A549 (cell line): Measurements from ENCODE around the gene XPR1. TPM values are rescaled to one million over a fixed set of nuclear protein-coding genes. Genes with fewer than 3 reads are reported as not detected.

ENCODE experiments used
- ATAC-seq, 2 experiments: fragments of 200-7000 bp in 1 of 2; fragments of >200 bp in 1 of 2; cut with Nextera tagmentation in 1 of 2; cut with Tn5 transposase in 1 of 2; 3 replicates each; pipeline versions ENCODE4 v1.8.0 to v1.9.1; 2018 to 2020; ENCODE audit warnings: mild to moderate bottlenecking in 1 of 2, moderate library complexity in 1 of 2
- CTCF ChIA-PET: fragments of 300-600 bp; sonication (Branson Sonifier 250); formaldehyde crosslinking; extraction: SDS; loops from one replicate; lab custom pipeline; 2021; ENCODE audit warnings: antibody characterized with exemption, inconsistent platforms; lab: Yijun Ruan, JAX
- POLR2A ChIA-PET: fragments of 350-600 bp; formaldehyde crosslinking; extraction: SDS; loops from one replicate; lab custom pipeline; 2021; ENCODE audit warnings: antibody characterized with exemption, inconsistent platforms; lab: Yijun Ruan, JAX
- DNase-seq, 2 experiments: peaks; one replicate each; pipeline versions ENCODE4 v3.0.0 to v3.0.0-alpha.2; 2011 to 2016; ENCODE audit warnings: low read depth in 1 of 2, low spot score in 1 of 2
- FAIRE-seq: peaks from 2 replicates; lab custom pipeline; 2011; peaks lifted over from hg19 to GRCh38; lab: Jason Lieb, UNC
- H3K27ac ChIP-seq, 2 experiments: fragments of >200 bp; sonication (Bioruptor Twin); formaldehyde crosslinking; 3 replicates each; pipeline ENCODE4 v1.5.1; 2016 to 2017
- H3K4me1 ChIP-seq: fragments of >200 bp; sonication (Bioruptor Twin); formaldehyde crosslinking; 3 replicates; pipeline ENCODE4 v1.6.1; 2016
- H3K4me2 ChIP-seq: fragments of >200 bp; sonication (Bioruptor Twin); formaldehyde crosslinking; 3 replicates; pipeline ENCODE4 v1.6.1; 2016
- H3K4me3 ChIP-seq: fragments of >200 bp; sonication (Bioruptor Twin); formaldehyde crosslinking; 3 replicates; pipeline ENCODE4 v1.5.1; 2016
- H3K9me3 ChIP-seq: fragments of >200 bp; sonication (Bioruptor Twin); formaldehyde crosslinking; 3 replicates; pipeline ENCODE4 v1.6.1; 2016
- CBX8 ChIP-seq: fragments of 200-600 bp; sonication (generic); IDR thresholded peaks from 2 replicates; pipeline ENCODE4 v1.6.1; 2016
- CHD2 ChIP-seq: fragments of 150-350 bp; IDR thresholded peaks from 2 replicates; pipeline ENCODE4 v1.6.1; 2014; ENCODE audit warnings: low read length; ENCODE audit not compliant: partially characterized antibody
- CHD4 ChIP-seq: fragments of 200-600 bp; sonication (generic); IDR thresholded peaks from 2 replicates; pipeline ENCODE4 v1.6.1; 2016; ENCODE audit warnings: antibody characterized with exemption, mild to moderate bottlenecking, borderline replicate concordance
- E2F6 ChIP-seq: IDR thresholded peaks from 2 replicates; pipeline ENCODE4 v1.6.1; 2012; ENCODE audit warnings: low read depth, borderline replicate concordance
- EHF ChIP-seq: fragments of 250-450 bp; sonication (Bioruptor Pico); IDR thresholded peaks from 2 replicates; pipeline ENCODE4 v1.5.0; 2020; ENCODE audit warnings: mild to moderate bottlenecking
- EP300 ChIP-seq, 2 experiments: fragments of >200 bp; sonication (Bioruptor Twin); formaldehyde crosslinking; IDR thresholded peaks; 2 replicates in 1 of 2; 3 replicates in 1 of 2; pipeline ENCODE4 v1.6.1; 2016 to 2017
- ESRRA ChIP-seq: fragments of 150-350 bp; IDR thresholded peaks from 2 replicates; pipeline ENCODE4 v1.6.1; 2014; ENCODE audit warnings: mild to moderate bottlenecking, low read length, borderline replicate concordance
- FOXS1 ChIP-seq: fragments of 250-450 bp; sonication (Bioruptor Pico); IDR thresholded peaks from 2 replicates; pipeline ENCODE4 v1.5.0; 2020; ENCODE audit warnings: mild to moderate bottlenecking, moderate library complexity
- GATA3 ChIP-seq: IDR thresholded peaks from 2 replicates; pipeline ENCODE4 v1.6.1; 2012; ENCODE audit warnings: borderline replicate concordance
- HMGXB4 ChIP-seq: fragments of 250-450 bp; sonication (Bioruptor Pico); IDR thresholded peaks from 2 replicates; pipeline ENCODE4 v1.5.0; 2021; ENCODE audit warnings: mild to moderate bottlenecking, moderate library complexity, borderline replicate concordance
- HOXA7 ChIP-seq: fragments of 250-450 bp; sonication (Bioruptor Pico); IDR thresholded peaks from 2 replicates; pipeline ENCODE4 v1.5.0; 2020; ENCODE audit warnings: mild to moderate bottlenecking, moderate library complexity
- HOXB13 ChIP-seq: fragments of 250-450 bp; sonication (Bioruptor Pico); IDR thresholded peaks from 2 replicates; pipeline ENCODE4 v1.5.0; 2020; ENCODE audit warnings: low read depth, mild to moderate bottlenecking, moderate library complexity
- JUN ChIP-seq, 2 experiments: fragments of >200 bp; sonication (Bioruptor Twin); formaldehyde crosslinking; IDR thresholded peaks; 2 replicates in 1 of 2; 3 replicates in 1 of 2; pipeline ENCODE4 v1.6.1; 2016 to 2017
- JUNB ChIP-seq: fragments of >200 bp; sonication (Bioruptor Twin); formaldehyde crosslinking; IDR thresholded peaks from 2 replicates; pipeline ENCODE4 v1.6.1; 2016
- KDM1A ChIP-seq: fragments of 200-600 bp; sonication (generic); IDR thresholded peaks from 2 replicates; pipeline ENCODE4 v1.6.1; 2016; ENCODE audit warnings: low read depth, mild to moderate bottlenecking
- MAFK ChIP-seq: fragments of 450-650 bp; IDR thresholded peaks from 2 replicates; pipeline ENCODE4 v1.6.1; 2014; ENCODE audit not compliant: partially characterized antibody
- MAX ChIP-seq: IDR thresholded peaks from 2 replicates; pipeline ENCODE4 v1.6.1; 2012
- NFE2L2 ChIP-seq: fragments of 150-350 bp; conservative IDR thresholded peaks from 2 replicates; pipeline ENCODE4 v1.6.1; 2014; ENCODE audit warnings: low read length
- NR3C1 ChIP-seq: fragments of >200 bp; sonication (Bioruptor Twin); formaldehyde crosslinking; IDR thresholded peaks from 3 replicates; pipeline ENCODE4 v1.6.1; 2017
- PBX3 ChIP-seq: IDR thresholded peaks from 2 replicates; pipeline ENCODE4 v1.6.1; 2012
- PHF8 ChIP-seq: fragments of 200-600 bp; sonication (generic); IDR thresholded peaks from 2 replicates; pipeline ENCODE4 v1.6.1; 2016; ENCODE audit warnings: low read depth, mild to moderate bottlenecking, antibody characterized with exemption, moderate library complexity, borderline replicate concordance
- POLR2A ChIP-seq: IDR thresholded peaks from 2 replicates; pipeline ENCODE4 v1.6.1; 2012; ENCODE audit warnings: mild to moderate bottlenecking, low read length
- TP53 ChIP-seq: fragments of 250-450 bp; sonication (Bioruptor Pico); IDR thresholded peaks from 2 replicates; pipeline ENCODE4 v1.5.0; 2021; ENCODE audit warnings: mild to moderate bottlenecking, moderate library complexity
- USF2 ChIP-seq: fragments of 450-650 bp; IDR thresholded peaks from 2 replicates; pipeline ENCODE4 v1.6.1; 2014; ENCODE audit warnings: antibody characterized with exemption
- ZSCAN20 ChIP-seq: fragments of 250-450 bp; sonication (Bioruptor Pico); IDR thresholded peaks from 2 replicates; pipeline ENCODE4 v1.8.0; 2022; ENCODE audit warnings: mild to moderate bottlenecking, moderate library complexity
- WGBS: methylation state at CpG from one replicate; pipeline ENCODE4 v1.1.6; 2017; ENCODE audit errors: missing lambda C conversion rate; 5-methylcytosine and 5-hydroxymethylcytosine counted together
- polyA plus RNA-seq, 4 experiments: library from polyadenylated mRNA; depleted of rRNA in 3 of 4; stranded (reverse); fragments of >200 nt; fragmentation: RNase III in 1 of 4; extraction: RNeasy Plus Mini Kit Qiagen cat#74134 plus additional on column Dnase treatment in 1 of 4; gene quantifications; 2 replicates in 3 of 4; 3 replicates in 1 of 4; pipeline ENCODE4 v1.2.3, GENCODE V29; 2011 to 2017

Gene XPR1
- polyA plus RNA-seq, 2 of the 4 experiments (the other 2 are of a cell fraction) = 37.5 to 86.1 TPM

- POLR2A ChIA-PET = no interaction called here
- Histone ChIP-seq H3K4me3 (no peak overlapping the region), H3K4me1 (no peaks in the 10 kb centered on the region), H3K27ac (no peak overlapping the region)
- WGBS = 89% methylated on average over 11 of the region's 11 CpGs
- DNase-seq = no peak
- TF ChIP-seq MAFK = peak; percentile 13
- TF ChIP-seq NFE2L2 = peak; percentile 67
- TF ChIP-seq CBX8 = no peak
- TF ChIP-seq, all 56 proteins: peak for 2
- Histone ChIP-seq H3K4me2 (no peak overlapping the region), H3K9me3 (no peaks in the 10 kb centered on the region)
- CTCF ChIA-PET = interaction anchor here (1.2 to 2.1 kb wide), 5 partner anchors 24 to 275 kb away, joined by 3 to 5 read pairs (median 3); no protein-coding TSS in a partner anchor
- ATAC-seq (no peak), FAIRE-seq (no peak)
Measured at GRCh38 chr1:180915426-180915965, 283.7 kb downstream of the XPR1 start.

GRCh38 chr1:180916012-180916770 is 284.4 kb downstream of the XPR1 start:
- ATAC-seq (0 out of 6 replicates have a peak, but pooled peaks of 1 of the 2 experiments have one; percentile 6), DNase-seq (no peak), FAIRE-seq (no peak)
- Histone ChIP-seq H3K27ac (no peak overlapping the region), H3K9me3 (no peaks in the 10 kb centered on the region), H3K4me3 (no peak overlapping the region), H3K4me1 (no peaks in the 10 kb centered on the region), H3K4me2 (no peak overlapping the region)
- TF ChIP-seq PHF8 (no peak), TP53 (CRISPR knock-in tag) (no peak), HOXB13 (CRISPR knock-in tag) (no peak), ESRRA (no peak), HMGXB4 (CRISPR knock-in tag) (no peak), NR3C1 (no peak), JUN (IDR thresholded peaks at IDR 0.05) (no peak), NFE2L2 (no peak), EHF (CRISPR knock-in tag) (no peak), POLR2A (no peak), E2F6 (no peak), MAX (no peak)
- whole genome bisulfite sequencing = 85% methylated on average over 10 of the region's 17 CpGs
- ChIA-PET POLR2A (no interaction called here), CTCF (interaction anchor here (1.2 to 2.1 kb wide), 3 partner anchors 30 to 274 kb away, joined by 3 to 5 read pairs (median 5); no protein-coding TSS in a partner anchor)

GRCh38 chr1:180916771-180917170 is 284.9 kb downstream of the XPR1 start:
- no peak overlapping the region for H3K27ac ChIP-seq
- no peaks in the 10 kb centered on the region for H3K4me1 ChIP-seq
- FAIRE-seq (no peak), ATAC-seq (no peak), DNase-seq (no peak)
- ChIA-PET CTCF (interaction anchor here (1.4 kb wide), 1 partner anchor 32 kb away, joined by 4 read pairs; no protein-coding TSS in a partner anchor), POLR2A (no interaction called here)
- no peaks in the 10 kb centered on the region for H3K9me3 ChIP-seq
- no peak overlapping the region for H3K4me3 ChIP-seq
- H3K4me2 ChIP-seq = no peak overlapping the region
- WGBS = 65% methylated on average over 5 of the region's 10 CpGs
- TF ChIP-seq CHD2 (no peak), USF2 (no peak), EP300 (IDR thresholded peaks at IDR 0.05) (no peak), CHD4 (no peak), FOXS1 (CRISPR knock-in tag) (no peak), HMGXB4 (CRISPR knock-in tag) (no peak), ZSCAN20 (no peak), KDM1A (no peak), HOXA7 (CRISPR knock-in tag) (no peak), GATA3 (no peak), PBX3 (no peak), JUNB (no peak)
